Measurements from ENCODE around the gene WEE1.
"Not testable (repeated sequence)": the region's sequence is repeated elsewhere in the genome, so short reads cannot be mapped to it uniquely, and the experiment has no call there.

WEE1 gene

GRCh38 chr11:9600644-9601036 lies 27.2 kb downstream of the WEE1 start:
- DNase-seq, result no peak

- peak; percentile 69 for DNase-seq
Measured at GRCh38 chr11:9601037-9601875, 27.8 kb downstream of the WEE1 start.

GRCh38 chr11:9601876-9602199 lies 28.4 kb downstream of the WEE1 start:
- DNase-seq, result no peak

- not testable (repeated sequence) for DNase-seq
Measured at GRCh38 chr11:9603214-9603613, 29.7 kb downstream of the WEE1 start.

- no peak for DNase-seq
Measured at GRCh38 chr11:9604134-9604533, 30.7 kb downstream of the WEE1 start.

GRCh38 chr11:9605742-9606141 lies 32.3 kb downstream of the WEE1 start:
- no peak for DNase-seq

GRCh38 chr11:9606809-9607510 lies 33.5 kb downstream of the WEE1 start:
- no peak for DNase-seq

- no peak for DNase-seq
Measured at GRCh38 chr11:9607511-9607899, 34.0 kb downstream of the WEE1 start.

- DNase-seq, result no peak
Measured at GRCh38 chr11:9609002-9609759, 35.7 kb downstream of the WEE1 start.

- DNase-seq, result no peak
Measured at GRCh38 chr11:9609841-9610240, 36.4 kb downstream of the WEE1 start.

- DNase-seq, result peak; percentile 71
Measured at GRCh38 chr11:9613118-9613829, 39.8 kb downstream of the WEE1 start.

GRCh38 chr11:9613830-9614762 lies 40.6 kb downstream of the WEE1 start:
- DNase-seq, result no peak

- DNase-seq, result no peak
Measured at GRCh38 chr11:9615031-9615451, 41.6 kb downstream of the WEE1 start.

GRCh38 chr11:9616042-9616675 lies 42.7 kb downstream of the WEE1 start:
- DNase-seq, result no peak

- no peak for DNase-seq
Measured at GRCh38 chr11:9616858-9617257, 43.4 kb downstream of the WEE1 start.

GRCh38 chr11:9617940-9618339 lies 44.5 kb downstream of the WEE1 start:
- no peak for DNase-seq

GRCh38 chr11:9619004-9619403 lies 45.5 kb downstream of the WEE1 start:
- DNase-seq, result no peak

GRCh38 chr11:9619971-9620370 lies 46.5 kb downstream of the WEE1 start:
- no peak for DNase-seq

GRCh38 chr11:9622353-9622752 lies 48.9 kb downstream of the WEE1 start:
- not testable (repeated sequence) for DNase-seq

- DNase-seq, result not testable (repeated sequence)
Measured at GRCh38 chr11:9623053-9623452, 49.6 kb downstream of the WEE1 start.

GRCh38 chr11:9624448-9624847 lies 51.0 kb downstream of the WEE1 start:
- DNase-seq, result no peak
